ENCODE data around the gene RNF112. TPM values are rescaled to one million over a fixed set of nuclear protein-coding genes. Genes with fewer than 3 reads are reported as not detected.

Gene RNF112
- total RNA-seq, 1 experiment from 2014 or later: 0.81 TPM

DNA sequence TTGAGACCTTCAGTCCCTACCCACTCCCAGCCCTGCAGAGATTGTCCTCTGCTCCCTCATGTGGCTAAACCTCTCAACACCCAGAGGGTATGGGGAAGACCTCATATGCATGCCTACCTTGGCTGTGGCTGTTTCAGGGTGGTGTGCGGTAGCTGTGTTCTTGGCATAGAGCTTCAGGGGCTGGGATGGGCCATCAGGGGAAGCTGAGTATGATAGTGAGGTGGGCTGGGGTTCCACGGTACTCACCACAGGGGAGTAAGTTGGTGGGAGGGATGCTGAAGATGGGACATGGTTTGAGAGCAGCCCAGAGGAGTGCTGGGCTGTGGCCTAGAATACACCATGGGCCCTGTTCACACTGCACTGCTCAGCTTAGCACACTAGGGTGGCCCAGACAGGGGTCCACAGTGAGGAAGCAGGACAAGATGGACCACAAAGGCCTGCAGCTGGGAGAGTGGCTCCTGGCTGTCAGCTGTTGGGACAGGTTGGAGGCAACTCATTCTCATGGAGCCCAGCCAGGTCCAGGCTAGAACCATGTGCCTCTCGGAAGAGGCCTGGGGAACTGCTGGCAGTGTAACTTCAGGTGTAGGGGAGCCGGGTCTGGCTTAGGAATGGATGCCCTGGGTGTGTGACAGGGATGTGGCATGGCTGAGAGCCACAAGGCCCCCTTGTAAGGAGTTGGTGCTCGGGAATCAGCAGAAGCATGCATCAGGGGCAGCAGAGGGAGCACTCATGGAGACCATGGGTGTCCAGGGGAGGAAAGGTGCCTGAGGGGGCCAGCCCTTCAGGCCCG lies 27.2 kb upstream of the RNF112 start:
- peaks cover 0 to 2% of the 10 kb centered on the region in 2 experiments; a peak in 1 of 5 replicates for H3K9me3 Mint-ChIP-seq
- H3K23ac ChIP-seq (ENCODE audit: insufficient read length, low read depth, low read length): no peak overlapping the region
- WGBS (ENCODE audit: extremely low coverage, insufficient read length, low lambda C conversion rate): no CpG with 5 or more reads among the region's 6 CpGs
- H4K8ac ChIP-seq (replicated peaks; ENCODE audit: insufficient read length, low read depth, low read length): no peak overlapping the region
- H3T11ph ChIP-seq (ENCODE audit: low read length): no peak overlapping the region
- no peak overlapping the region for H3K4me2 ChIP-seq (ENCODE audit: insufficient read depth, insufficient read length, low read length)
- peaks cover 5% of the 10 kb centered on the region for H3K23me2 ChIP-seq (ENCODE audit: insufficient read length, low read depth, low read length, poor library complexity, severe bottlenecking)
- H3K27ac ChIP-seq (ENCODE audit: insufficient read length, low read depth, low read length): no peak overlapping the region
- H3K4me3 Mint-ChIP-seq: no peak overlapping the region
- H3K56ac ChIP-seq (ENCODE audit: insufficient read length, low read depth, low read length): no peak overlapping the region
- no peaks in the 10 kb centered on the region for H3K27me3 ChIP-seq (ENCODE audit: insufficient read depth, low read length)
- H3K9ac ChIP-seq (ENCODE audit: extremely low read depth, insufficient read length, low read length): no peak overlapping the region
- peak overlapping the region; percentile 34 to 97 (median 64); a peak in 4 of 7 replicates for H3K27ac Mint-ChIP-seq
- DNase-seq: no peak
- TF ChIP-seq, protein P1, sequence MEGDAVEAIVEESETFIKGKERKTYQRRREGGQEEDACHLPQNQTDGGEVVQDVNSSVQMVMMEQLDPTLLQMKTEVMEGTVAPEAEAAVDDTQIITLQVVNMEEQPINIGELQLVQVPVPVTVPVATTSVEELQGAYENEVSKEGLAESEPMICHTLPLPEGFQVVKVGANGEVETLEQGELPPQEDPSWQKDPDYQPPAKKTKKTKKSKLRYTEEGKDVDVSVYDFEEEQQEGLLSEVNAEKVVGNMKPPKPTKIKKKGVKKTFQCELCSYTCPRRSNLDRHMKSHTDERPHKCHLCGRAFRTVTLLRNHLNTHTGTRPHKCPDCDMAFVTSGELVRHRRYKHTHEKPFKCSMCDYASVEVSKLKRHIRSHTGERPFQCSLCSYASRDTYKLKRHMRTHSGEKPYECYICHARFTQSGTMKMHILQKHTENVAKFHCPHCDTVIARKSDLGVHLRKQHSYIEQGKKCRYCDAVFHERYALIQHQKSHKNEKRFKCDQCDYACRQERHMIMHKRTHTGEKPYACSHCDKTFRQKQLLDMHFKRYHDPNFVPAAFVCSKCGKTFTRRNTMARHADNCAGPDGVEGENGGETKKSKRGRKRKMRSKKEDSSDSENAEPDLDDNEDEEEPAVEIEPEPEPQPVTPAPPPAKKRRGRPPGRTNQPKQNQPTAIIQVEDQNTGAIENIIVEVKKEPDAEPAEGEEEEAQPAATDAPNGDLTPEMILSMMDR (conservative IDR thresholded peaks at IDR 0.05): no peak
- no peak overlapping the region for H2BK20ac ChIP-seq (ENCODE audit: low read depth, low read length, poor library complexity, severe bottlenecking)
- H3K18ac ChIP-seq (ENCODE audit: insufficient read length, low read depth, low read length): no peak overlapping the region
- H3K79me2 ChIP-seq (ENCODE audit: insufficient read depth, low read length): 0 out of 2 replicates have a peak, but pooled peaks cover 4% of the 10 kb centered on the region
- peaks cover 4% of the 10 kb centered on the region; the same call in 1 of the 2 replicates for H3K4me1 ChIP-seq (ENCODE audit: insufficient read depth, low read length)
- H4K91ac ChIP-seq (ENCODE audit: insufficient read length, low read depth, low read length): no peak overlapping the region
- no peak overlapping the region for H3K4ac ChIP-seq (ENCODE audit: low read depth, low read length)
- no peak overlapping the region for H2BK12ac ChIP-seq (ENCODE audit: insufficient read length, low read depth, low read length)
- H2AFZ ChIP-seq (ENCODE audit: low read length): no peak overlapping the region
- peaks cover 37 to 63% (median 62%) of the 10 kb centered on the region in 3 experiments for H3K36me3 Mint-ChIP-seq (ENCODE audit: insufficient read depth in 1 of 3, low read depth in 3 of 3)
- H3K9me3 ChIP-seq (ENCODE audit: control insufficient read depth, low read depth, low read length): no peaks in the 10 kb centered on the region
- H4K5ac ChIP-seq (ENCODE audit: insufficient read length, low read depth, low read length): no peak overlapping the region
- H2AK5ac ChIP-seq (ENCODE audit: insufficient read length, low read length): no peak overlapping the region
- peaks cover 6% of the 10 kb centered on the region for H3K79me1 ChIP-seq (ENCODE audit: insufficient read depth, low read depth, low read length, poor library complexity, severe bottlenecking)
- H3K14ac ChIP-seq (ENCODE audit: insufficient read depth, low read length): no peak overlapping the region
- H3K4me1 Mint-ChIP-seq: peaks cover 34 to 52% of the 10 kb centered on the region in 2 experiments
- no peak overlapping the region for H2BK15ac ChIP-seq (ENCODE audit: low read depth, low read length)
- H2BK120ac ChIP-seq (ENCODE audit: low read depth, low read length, poor library complexity, severe bottlenecking): no peak overlapping the region
- H2BK5ac ChIP-seq (ENCODE audit: insufficient read length, low read length): no peak overlapping the region
- no peaks in the 10 kb centered on the region for H3K27me3 Mint-ChIP-seq (ENCODE audit: low read depth)
- no peaks in the 10 kb centered on the region for H4K20me1 ChIP-seq (ENCODE audit: control insufficient read depth, insufficient read depth, insufficient read length)

Measured in H9 (cell line).